GM19397 (cell line): ENCODE measurements around the gene CREG2.

Source experiments
- ATAC-seq: cut with Tn5 transposase; IDR thresholded peaks from one replicate; pipeline ENCODE4 v1.9.1; 2021; ENCODE audit warnings: mild to moderate bottlenecking, moderate library complexity; ENCODE audit not compliant: unreplicated experiment

The CREG2 gene

GRCh38 chr2:101310090-101310833 is 77.0 kb downstream of the CREG2 start:
- ATAC-seq, result no peak

- peak; percentile 77 for ATAC-seq
Measured at GRCh38 chr2:101308432-101309210, 78.7 kb downstream of the CREG2 start, which contains the start of gene RNF149. TSS of gene RNF149 (minus strand) at chr2:101308701. CDS start at chr2:101308588, 113 bp downstream.

- peak; percentile 23 for ATAC-seq
Measured at GRCh38 chr2:101307950-101308431, 79.3 kb downstream of the CREG2 start.

- no peak for ATAC-seq
Measured at GRCh38 chr2:101307503-101307902, 79.8 kb downstream of the CREG2 start.

DNA sequence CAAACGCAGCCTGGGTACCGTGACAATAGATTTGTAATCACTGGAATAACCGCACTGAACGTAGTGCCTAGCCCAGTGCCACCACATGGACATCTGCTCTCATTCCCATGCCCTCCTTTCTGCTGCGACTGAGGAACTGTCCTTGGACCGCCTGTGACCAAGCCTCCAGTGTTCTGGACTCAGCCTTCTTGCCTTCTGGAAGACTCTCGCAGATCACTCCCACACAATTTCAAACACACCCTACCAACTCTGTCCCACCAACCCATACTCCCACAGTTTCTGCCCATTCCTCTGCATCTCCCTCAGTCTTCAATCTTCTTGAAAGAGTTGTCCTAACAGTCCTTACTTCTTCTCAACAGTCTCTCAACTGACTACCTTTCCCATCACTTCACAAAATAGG is 80.9 kb downstream of the CREG2 start:
- peak; percentile 1 for ATAC-seq

DNA sequence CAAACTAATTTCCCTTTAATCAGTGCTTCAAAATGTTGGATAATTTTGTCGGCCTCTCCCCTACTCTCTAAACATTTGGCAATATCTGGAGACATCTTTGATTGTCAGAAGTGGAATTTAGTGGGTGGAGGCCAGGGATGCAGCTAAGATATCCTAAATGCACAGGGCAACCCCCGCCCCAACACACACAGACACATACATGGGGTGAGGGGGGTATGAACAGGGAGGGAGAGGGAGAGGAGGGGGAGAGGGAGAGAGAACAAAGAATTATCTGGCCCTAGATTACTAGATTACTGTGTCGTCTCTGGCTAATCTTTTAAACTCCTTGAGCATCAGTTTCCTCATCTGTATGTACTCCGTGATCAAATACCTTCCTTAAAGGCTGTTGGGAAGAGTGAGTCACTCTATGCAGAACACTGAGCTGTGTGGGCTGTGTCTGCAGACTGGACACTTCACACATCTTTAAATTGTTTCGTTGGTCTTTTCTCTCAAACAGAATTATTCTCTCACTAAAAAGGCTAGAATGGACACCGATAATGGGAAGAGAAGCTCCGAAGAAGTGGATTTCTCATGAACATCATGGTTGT is 81.7 kb downstream of the CREG2 start:
- ATAC-seq, result no peak

DNA sequence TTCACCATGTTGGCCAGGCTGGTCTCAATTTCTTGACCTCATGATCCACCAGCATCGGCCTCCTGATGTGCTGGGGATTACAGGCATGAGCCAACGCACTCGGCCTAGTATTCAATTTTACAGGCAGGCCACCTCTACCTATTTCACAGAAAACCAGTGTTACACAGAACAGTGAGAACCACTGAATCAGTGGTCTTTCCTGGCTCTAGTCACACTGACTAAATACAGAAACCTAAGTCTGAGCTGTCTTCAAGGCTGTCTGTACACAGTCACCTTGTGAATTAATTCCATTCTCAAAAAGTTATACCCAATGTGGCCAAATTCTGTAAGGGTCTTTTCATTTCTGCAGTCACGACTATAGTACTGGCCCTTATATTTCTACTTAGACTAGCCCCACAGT is 82.3 kb downstream of the CREG2 start:
- ATAC-seq, result no peak

GRCh38 chr2:101303688-101304087 is 83.6 kb downstream of the CREG2 start:
- ATAC-seq, result no peak

DNA sequence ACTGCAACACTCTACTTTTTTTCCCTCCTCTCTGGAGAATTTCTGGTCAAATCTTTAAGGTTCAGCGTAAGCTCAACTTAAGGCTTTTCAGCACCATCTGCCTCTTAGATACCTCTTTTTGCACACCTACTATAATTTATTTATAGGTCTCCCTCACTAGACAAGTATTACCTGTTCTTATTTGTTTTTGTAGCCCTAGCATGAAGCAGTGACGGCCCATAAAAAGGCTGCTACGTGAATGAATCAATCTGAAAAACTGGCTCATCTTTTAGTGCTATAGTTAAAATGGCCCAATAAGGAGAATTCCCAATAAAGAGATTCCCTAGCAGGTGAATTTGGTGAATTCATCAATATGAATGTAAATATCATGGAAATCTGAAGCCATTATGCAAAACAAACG is 85.3 kb downstream of the CREG2 start:
- ATAC-seq, result no peak

- ATAC-seq, result no peak
Measured at GRCh38 chr2:101300836-101301235, 86.5 kb downstream of the CREG2 start.

DNA sequence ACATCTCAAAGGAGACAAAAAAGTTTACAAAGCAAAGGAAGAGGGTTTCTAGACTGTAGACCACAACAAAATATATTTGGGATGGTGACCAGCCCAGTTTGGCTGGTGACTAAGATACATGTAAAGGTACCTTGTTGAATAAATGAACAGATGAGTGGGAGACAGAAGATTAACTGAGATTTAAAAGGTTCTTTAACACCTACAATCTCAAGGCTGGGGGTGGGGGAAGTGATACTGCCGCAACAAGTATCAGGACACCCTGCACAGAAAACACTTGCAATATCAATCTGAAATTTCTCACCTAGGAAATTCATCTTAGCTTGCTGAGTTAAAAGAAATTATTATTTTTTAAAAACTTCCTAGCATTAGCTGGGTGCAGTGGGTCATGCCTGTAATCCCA is 87.1 kb downstream of the CREG2 start:
- no peak for ATAC-seq

DNA sequence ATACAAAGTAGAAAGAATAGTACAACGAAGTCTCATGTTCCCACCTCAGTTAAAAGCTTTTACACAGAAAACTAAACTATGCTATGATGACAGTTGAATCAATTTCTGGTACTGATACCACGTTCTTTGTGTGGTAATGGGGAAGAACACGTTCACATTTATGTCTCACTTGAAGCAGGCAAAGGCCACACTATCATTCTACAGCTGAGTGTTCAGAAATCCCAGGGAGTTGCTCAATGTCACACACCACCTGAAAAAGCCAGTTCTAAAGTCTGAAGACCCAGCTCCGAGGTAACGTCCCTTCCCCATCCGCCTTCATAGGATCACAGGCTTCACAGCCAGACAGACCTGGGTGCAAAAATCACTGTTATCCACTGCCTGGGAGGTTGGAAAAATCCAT is 87.7 kb downstream of the CREG2 start:
- no peak for ATAC-seq

DNA sequence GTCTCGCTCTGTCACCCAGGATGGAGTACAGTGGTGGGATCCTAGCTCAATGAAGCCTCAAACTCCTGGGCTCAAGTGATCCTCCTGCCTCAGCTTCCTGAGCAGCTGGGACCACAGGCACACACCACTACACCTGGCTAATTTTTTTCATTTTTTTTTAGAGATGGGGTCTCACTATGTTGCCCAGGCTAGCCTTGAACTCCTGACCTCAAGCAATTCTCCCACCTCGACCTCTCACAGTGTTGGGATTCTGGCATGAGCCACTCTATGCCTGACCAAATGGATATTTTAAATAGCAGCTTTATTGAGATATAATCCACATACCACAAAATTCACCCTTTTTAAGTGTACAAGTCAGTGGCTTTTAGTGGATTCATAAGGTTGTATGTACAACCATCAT is 89.9 kb downstream of the CREG2 start:
- no peak for ATAC-seq

DNA sequence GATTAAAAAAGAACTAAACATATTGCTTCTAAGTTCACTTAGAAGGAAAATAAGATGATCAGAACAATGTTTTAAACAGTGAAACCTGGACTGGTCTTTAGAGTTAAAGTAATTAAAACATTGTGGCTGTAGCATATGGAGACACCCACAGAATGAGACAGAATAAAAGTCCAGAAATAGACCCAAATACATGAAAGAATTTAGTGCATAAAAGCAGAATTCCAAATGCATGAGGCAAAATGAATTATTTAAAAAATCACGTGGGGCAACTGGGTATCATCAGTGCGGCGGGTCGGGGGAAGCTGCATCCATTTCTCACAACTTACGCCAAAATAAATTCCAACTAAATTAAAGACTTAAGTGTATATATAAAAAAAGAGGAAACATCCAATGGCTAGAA is 90.9 kb downstream of the CREG2 start:
- no peak for ATAC-seq

DNA sequence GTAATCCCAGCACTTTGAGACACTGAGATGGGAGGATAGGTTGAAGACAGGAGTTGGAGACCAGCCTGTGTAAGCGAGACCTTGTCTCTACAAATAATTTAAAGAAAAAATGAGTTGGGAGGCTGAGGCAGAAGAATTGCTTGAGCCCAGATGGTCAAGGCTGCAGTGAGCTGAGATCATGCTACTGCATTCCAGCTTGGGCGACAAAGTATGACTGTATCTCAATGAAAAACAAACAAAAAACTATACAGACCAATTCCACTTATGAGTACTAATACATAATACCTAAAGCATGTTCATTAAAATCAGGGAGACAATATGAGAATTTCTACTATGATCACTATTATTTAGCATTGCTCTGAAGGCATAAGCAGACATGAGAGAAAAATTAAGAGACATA is 91.4 kb downstream of the CREG2 start:
- no peak for ATAC-seq
